Endothelial cell of umbilical vein (primary cell): ENCODE results near the gene ALG6. TPM values are rescaled to one million over a fixed set of nuclear protein-coding genes. Genes with fewer than 3 reads are reported as not detected.

Experiments
- BruUV-seq: library from RNA; stranded (reverse); fragments of 400-500 nt; replicated peaks from 2 replicates; lab custom pipeline; 2021; lab: Mats Ljungman, UMichigan
- CTCF ChIA-PET: fragments of 300-600, 350-600 bp; sonication (Branson Sonifier 250); formaldehyde crosslinking; loops from one replicate; lab custom pipeline; 2021; ENCODE audit warnings: antibody characterized with exemption, inconsistent platforms; lab: Charles Lee
- POLR2A ChIA-PET: fragments of 300-600, 350-600 bp; sonication (Branson Sonifier 250); formaldehyde crosslinking; loops from one replicate; lab custom pipeline; 2021; ENCODE audit warnings: antibody characterized with exemption, inconsistent platforms; lab: Charles Lee
- DNase-seq: peaks from one replicate; pipeline ENCODE4 v3.0.0-alpha.2; 2011; ENCODE audit warnings: low read depth, low spot score
- FAIRE-seq: peaks from 2 replicates; lab custom pipeline; 2011; peaks lifted over from hg19 to GRCh38; lab: Jason Lieb, UNC
- H2AFZ ChIP-seq: 2 replicates; pipeline ENCODE4 v1.6.0; 2012; ENCODE audit warnings: low read depth, low read length, control low read depth, inconsistent platforms
- H3K27ac ChIP-seq: 2 replicates; pipeline ENCODE4 v1.5.1; 2011; ENCODE audit warnings: low read depth, mild to moderate bottlenecking, control low read depth, low read length, moderate library complexity; ENCODE audit not compliant: insufficient read depth
- H3K27me3 ChIP-seq, 2 experiments: 2 replicates each; pipeline versions ENCODE4 v1.6.0 to v1.6.1; 2011; ENCODE audit warnings: low read length in 2 of 2, mixed read lengths in 1 of 2; ENCODE audit not compliant: control insufficient read depth in 2 of 2, insufficient read depth in 2 of 2
- H3K36me3 ChIP-seq, 2 experiments: 2 replicates in 1 of 2; 3 replicates in 1 of 2; pipeline ENCODE4 v1.5.1; 2011; ENCODE audit warnings: low read length in 2 of 2, mild to moderate bottlenecking in 1 of 2, moderate library complexity in 1 of 2; ENCODE audit not compliant: control insufficient read depth in 2 of 2, insufficient read depth in 2 of 2; ENCODE audit errors: extremely low read depth in 1 of 2
- H3K4me1 ChIP-seq: 3 replicates; pipeline ENCODE4 v1.5.1; 2011; ENCODE audit warnings: mild to moderate bottlenecking, low read length; ENCODE audit not compliant: control insufficient read depth, insufficient read depth; ENCODE audit errors: extremely low read depth
- H3K4me2 ChIP-seq: 2 replicates; pipeline ENCODE4 v1.6.1; 2011; ENCODE audit warnings: low read length, control low read depth, mixed read lengths; ENCODE audit not compliant: insufficient read depth
- H3K4me3 ChIP-seq, 3 experiments: fragments of 200-600 bp in 1 of 3; sonication (generic), shearing (Covaris generic) in 1 of 3; replicated peaks in 1 of 3; 2 replicates each; pipeline ENCODE4 v1.5.1; 2011 to 2016; ENCODE audit warnings: control low read depth in 3 of 3, low read length in 3 of 3, mild to moderate bottlenecking in 2 of 3, inconsistent platforms in 1 of 3, low read depth in 1 of 3, moderate library complexity in 1 of 3; ENCODE audit not compliant: insufficient read depth in 1 of 3
- H3K79me2 ChIP-seq: 2 replicates; pipeline ENCODE4 v1.6.0; 2012; ENCODE audit warnings: low read length, inconsistent platforms; ENCODE audit not compliant: control insufficient read depth, insufficient read depth
- H3K9ac ChIP-seq: replicated peaks from 2 replicates; pipeline ENCODE3; 2011; ENCODE audit warnings: low read length, control low read depth; ENCODE audit not compliant: insufficient read depth; ENCODE audit errors: extremely low read depth
- H3K9me1 ChIP-seq: replicated peaks from 3 replicates; pipeline ENCODE4 v1.6.0; 2011; ENCODE audit warnings: mild to moderate bottlenecking, low read length; ENCODE audit not compliant: control insufficient read depth, insufficient read depth; ENCODE audit errors: extremely low read depth
- H3K9me3 ChIP-seq: replicated peaks from 2 replicates; pipeline ENCODE4 v1.5.1; 2012; ENCODE audit warnings: low read length, inconsistent platforms; ENCODE audit not compliant: control insufficient read depth, insufficient read depth
- H4K20me1 ChIP-seq: replicated peaks from 2 replicates; pipeline ENCODE3; 2011; ENCODE audit warnings: mild to moderate bottlenecking, low read length; ENCODE audit not compliant: control insufficient read depth, insufficient read depth; ENCODE audit errors: extremely low read depth
- EZH2 ChIP-seq: IDR thresholded peaks from 2 replicates; pipeline ENCODE4 v1.6.1; 2012; ENCODE audit warnings: borderline replicate concordance, low read depth, mild to moderate bottlenecking, moderate library complexity, low read length, inconsistent platforms; ENCODE audit not compliant: severe bottlenecking
- FOS ChIP-seq: IDR thresholded peaks from 2 replicates; pipeline ENCODE4 v1.6.1; 2011; ENCODE audit warnings: mild to moderate bottlenecking, low read length, moderate library complexity, borderline replicate concordance; ENCODE audit not compliant: insufficient read depth
- GATA2 ChIP-seq: IDR thresholded peaks from 2 replicates; pipeline ENCODE4 v1.7.0; 2011; ENCODE audit warnings: low read depth, mild to moderate bottlenecking, moderate library complexity, mixed read lengths, low read length; ENCODE audit not compliant: insufficient read length, insufficient read depth
- JUN ChIP-seq: IDR thresholded peaks from 2 replicates; pipeline ENCODE4 v1.6.1; 2011; ENCODE audit warnings: borderline replicate concordance, low read depth; ENCODE audit not compliant: insufficient read length, insufficient read depth
- MAX ChIP-seq: IDR thresholded peaks from 2 replicates; pipeline ENCODE4 v1.6.1; 2011; ENCODE audit not compliant: insufficient read depth, insufficient read length
- MYC ChIP-seq: IDR thresholded peaks from one replicate; pipeline ENCODE4 v1.6.1; 2011; ENCODE audit warnings: mild to moderate bottlenecking, low read depth, low read length
- POLR2A ChIP-seq: IDR thresholded peaks from 2 replicates; pipeline ENCODE4 v1.6.1; 2012; ENCODE audit warnings: low read depth, mild to moderate bottlenecking, control low read depth, low read length
- POLR2AphosphoS5 ChIP-seq: IDR thresholded peaks from 2 replicates; pipeline ENCODE4 v1.6.1; 2012; ENCODE audit warnings: low read depth, mild to moderate bottlenecking, control low read depth, low read length, moderate library complexity; ENCODE audit not compliant: insufficient read depth
- dilution Hi-C: fragments of 300-500 bp; cut with MboI; formaldehyde crosslinking; loops from one replicate; pipeline ENCODE4 v1.15.0; 2019; ENCODE audit warnings: low sequenced_read_pairs; ENCODE audit not compliant: extremely low pct_ligation_motif_present
- intact Hi-C: fragments of 100-400 bp; cut with micrococcal nuclease; formaldehyde crosslinking; loops from one replicate; pipeline ENCODE4 v1.10.0; 2022
- polyA plus RNA-seq, 4 experiments: library from polyadenylated mRNA; depleted of rRNA in 3 of 4; stranded (reverse) in 3 of 4; unstranded in 1 of 4; fragments of >200 nt; gene quantifications; 2 replicates each; pipeline versions ENCODE4 v1.2.1 to v1.2.3, GENCODE V29; 2011 to 2012; ENCODE audit warnings: missing spikeins in 1 of 4
- total RNA-seq: library from RNA; stranded (reverse); gene quantifications from 2 replicates; pipeline ENCODE4 v1.2.3, GENCODE V29; 2021
- TF ChIP-seq, protein P1 (sequence below), 2 donors: IDR thresholded peaks; 1 replicate in 1 of 2; 2 replicates in 1 of 2; pipeline ENCODE4 v1.5.1; 2011; ENCODE audit warnings: low read length in 2 of 2, mild to moderate bottlenecking in 2 of 2, moderate library complexity in 2 of 2, control low read depth in 1 of 2, inconsistent platforms in 1 of 2, low read depth in 1 of 2; ENCODE audit not compliant: insufficient read depth in 1 of 2; ENCODE audit errors: extremely low read depth in 1 of 2

The ALG6 gene
- total and polyA plus RNA-seq, 2 donors (not counting 3 experiments of a cell fraction or from before 2014, with no cell fraction given): 14.4 to 17.3 TPM

GRCh38 chr1:63453232-63453631 lies 85.8 kb downstream of the ALG6 start:
- intact Hi-C loops: no loop called here
- H3K27ac ChIP-seq: no peak overlapping the region
- DNase-seq (no peak), FAIRE-seq (no peak)
- ChIA-PET CTCF (interaction anchor here (1.0 to 3.3 kb wide), 3 partner anchors 8 to 12 kb away, joined by 3 to 18 read pairs (median 3); no protein-coding TSS in a partner anchor), POLR2A (no interaction called here)
- no peak overlapping the region for H3K9ac ChIP-seq
- H2AFZ ChIP-seq: no peak overlapping the region
- TF ChIP-seq MAX (no peak), JUN (no peak), MYC (no peak), POLR2AphosphoS5 (no peak), EZH2 (no peak), POLR2A (no peak), FOS (no peak), GATA2 (no peak)
- TF ChIP-seq, protein P1, sequence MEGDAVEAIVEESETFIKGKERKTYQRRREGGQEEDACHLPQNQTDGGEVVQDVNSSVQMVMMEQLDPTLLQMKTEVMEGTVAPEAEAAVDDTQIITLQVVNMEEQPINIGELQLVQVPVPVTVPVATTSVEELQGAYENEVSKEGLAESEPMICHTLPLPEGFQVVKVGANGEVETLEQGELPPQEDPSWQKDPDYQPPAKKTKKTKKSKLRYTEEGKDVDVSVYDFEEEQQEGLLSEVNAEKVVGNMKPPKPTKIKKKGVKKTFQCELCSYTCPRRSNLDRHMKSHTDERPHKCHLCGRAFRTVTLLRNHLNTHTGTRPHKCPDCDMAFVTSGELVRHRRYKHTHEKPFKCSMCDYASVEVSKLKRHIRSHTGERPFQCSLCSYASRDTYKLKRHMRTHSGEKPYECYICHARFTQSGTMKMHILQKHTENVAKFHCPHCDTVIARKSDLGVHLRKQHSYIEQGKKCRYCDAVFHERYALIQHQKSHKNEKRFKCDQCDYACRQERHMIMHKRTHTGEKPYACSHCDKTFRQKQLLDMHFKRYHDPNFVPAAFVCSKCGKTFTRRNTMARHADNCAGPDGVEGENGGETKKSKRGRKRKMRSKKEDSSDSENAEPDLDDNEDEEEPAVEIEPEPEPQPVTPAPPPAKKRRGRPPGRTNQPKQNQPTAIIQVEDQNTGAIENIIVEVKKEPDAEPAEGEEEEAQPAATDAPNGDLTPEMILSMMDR (IDR thresholded peaks at IDR 0.05; ENCODE audit: extremely low read depth in 1 of 2, insufficient read depth in 1 of 2, low read depth in 1 of 2, low read length in 2 of 2): no peak
- no peaks in the 10 kb centered on the region for H3K9me1 ChIP-seq
- H3K4me3 ChIP-seq: no peak overlapping the region
- no peaks in the 10 kb centered on the region for H3K36me3 ChIP-seq
- no peaks in the 10 kb centered on the region for H3K9me3 ChIP-seq
- no peaks in the 10 kb centered on the region for H3K4me1 ChIP-seq
- no peaks in the 10 kb centered on the region for H4K20me1 ChIP-seq
- no peaks in the 10 kb centered on the region for H3K27me3 ChIP-seq
- H3K79me2 ChIP-seq: no peaks in the 10 kb centered on the region
- dilution Hi-C loops: no loop called here
- no peak overlapping the region for H3K4me2 ChIP-seq
- BruUV-seq: no TSS peak
